H1 (cell line): Measurements from ENCODE around the gene BCKDHB. TPM values are rescaled to one million over a fixed set of nuclear protein-coding genes. Genes with fewer than 3 reads are reported as not detected.

Experiments
- CTCF ChIA-PET: fragments of 300-600 bp; sonication (Branson Sonifier 250); formaldehyde crosslinking; loops from one replicate; lab custom pipeline; 2021; ENCODE audit not compliant: partially characterized antibody; lab: Charles Lee
- POLR2A ChIA-PET: fragments of 300-600 bp; sonication (Branson Sonifier 250); formaldehyde crosslinking; loops from one replicate; lab custom pipeline; 2021; ENCODE audit warnings: inconsistent platforms; ENCODE audit not compliant: partially characterized antibody; lab: Charles Lee
- DNase-seq, 2 experiments: peaks; one replicate each; pipeline versions ENCODE4 v3.0.0 to v3.0.0-alpha.2; 2010 to 2022; ENCODE audit warnings: low spot score in 2 of 2, low read depth in 1 of 2, mixed read lengths in 1 of 2
- FAIRE-seq: peaks from 2 replicates; lab custom pipeline; 2011; peaks lifted over from hg19 to GRCh38; lab: Jason Lieb, UNC
- H2AFZ ChIP-seq: 2 replicates; pipeline ENCODE4 v1.8.1; 2012; ENCODE audit warnings: low read length, inconsistent platforms
- H2AK5ac ChIP-seq: 2 replicates; pipeline ENCODE4 v1.6.1; 2013; ENCODE audit warnings: low read depth, low read length
- H2BK120ac ChIP-seq: replicated peaks from 2 replicates; pipeline ENCODE3; 2013; ENCODE audit warnings: low read depth, low read length, inconsistent platforms
- H2BK12ac ChIP-seq: 2 replicates; pipeline ENCODE4 v1.6.1; 2013; ENCODE audit warnings: low read depth, low read length
- H2BK15ac ChIP-seq: 2 replicates; pipeline ENCODE4 v1.6.1; 2013; ENCODE audit warnings: low read length
- H2BK20ac ChIP-seq: 2 replicates; pipeline ENCODE4 v1.6.1; 2013; ENCODE audit warnings: low read length
- H2BK5ac ChIP-seq: 2 replicates; pipeline ENCODE4 v1.6.1; 2013; ENCODE audit warnings: low read depth, low read length
- H3K14ac ChIP-seq: 2 replicates; pipeline ENCODE4 v1.6.1; 2013; ENCODE audit warnings: inconsistent platforms; ENCODE audit not compliant: insufficient read length
- H3K18ac ChIP-seq: 2 replicates; pipeline ENCODE4 v1.6.1; 2013; ENCODE audit warnings: low read length; ENCODE audit errors: extremely low read depth
- H3K23ac ChIP-seq: 2 replicates; pipeline ENCODE4 v1.6.1; 2013; ENCODE audit warnings: inconsistent platforms; ENCODE audit not compliant: insufficient read length
- H3K23me2 ChIP-seq: 2 replicates; pipeline ENCODE4 v1.6.1; 2013; ENCODE audit warnings: low read depth, low read length
- H3K27ac ChIP-seq: 2 replicates; pipeline ENCODE4 v1.6.1; 2011; ENCODE audit warnings: low read depth, low read length, inconsistent platforms
- H3K27me3 ChIP-seq, 4 experiments: replicated peaks in 1 of 4; 1 replicate in 1 of 4; 2 replicates in 3 of 4; pipeline versions ENCODE4 v1.6.1 to v1.8.1; 2011 to 2013; ENCODE audit warnings: low read length in 3 of 4, mild to moderate bottlenecking in 3 of 4, inconsistent platforms in 2 of 4, mixed read lengths in 2 of 4, moderate library complexity in 1 of 4; ENCODE audit not compliant: control insufficient read depth in 3 of 4, insufficient read depth in 3 of 4; ENCODE audit errors: extremely low read depth in 1 of 4
- H3K36me3 ChIP-seq, 4 experiments: 2 replicates each; pipeline versions ENCODE4 v1.6.1 to v1.8.1; 2011 to 2013; ENCODE audit warnings: mild to moderate bottlenecking in 4 of 4, low read length in 3 of 4, moderate library complexity in 2 of 4, control low read depth in 1 of 4, inconsistent platforms in 1 of 4; ENCODE audit not compliant: insufficient read depth in 4 of 4, control insufficient read depth in 2 of 4
- H3K4ac ChIP-seq: replicated peaks from 2 replicates; pipeline ENCODE3; 2013; ENCODE audit warnings: low read length, low read depth, mixed read lengths, inconsistent platforms; ENCODE audit not compliant: insufficient read length
- H3K4me1 ChIP-seq, 4 experiments: replicated peaks in 1 of 4; 1 replicate in 1 of 4; 2 replicates in 3 of 4; pipeline versions ENCODE4 v1.6.1 to v1.8.1; 2011 to 2013; ENCODE audit warnings: low read length in 3 of 4, inconsistent platforms in 2 of 4, mixed read lengths in 1 of 4; ENCODE audit not compliant: insufficient read depth in 4 of 4, control insufficient read depth in 3 of 4
- H3K4me2 ChIP-seq, 2 experiments: 2 replicates each; pipeline versions ENCODE4 v1.6.1 to v1.8.1; 2011 to 2013; ENCODE audit warnings: low read depth in 2 of 2, low read length in 2 of 2, control low read depth in 1 of 2, inconsistent platforms in 1 of 2, mild to moderate bottlenecking in 1 of 2; ENCODE audit not compliant: insufficient read depth in 1 of 2
- H3K4me3 ChIP-seq, 4 experiments: fragments of 200-600, 300-600 bp in 1 of 4; sonication (generic), shearing (Covaris generic), sonication (Bioruptor Twin) in 1 of 4; 2 replicates each; pipeline versions ENCODE4 v1.5.1 to v1.8.1; 2011 to 2016; ENCODE audit warnings: low read length in 4 of 4, low read depth in 3 of 4, control low read depth in 2 of 4, inconsistent platforms in 2 of 4, mild to moderate bottlenecking in 2 of 4, mixed read lengths in 1 of 4, moderate library complexity in 1 of 4; ENCODE audit not compliant: insufficient read depth in 2 of 4; ENCODE audit errors: extremely low read depth in 1 of 4
- H3K56ac ChIP-seq: replicated peaks from 2 replicates; pipeline ENCODE3; 2013; ENCODE audit warnings: low read depth, mild to moderate bottlenecking, mixed read lengths, low read length, inconsistent platforms; ENCODE audit not compliant: insufficient read length
- H3K79me1 ChIP-seq: 2 replicates; pipeline ENCODE4 v1.6.1; 2013; ENCODE audit warnings: low read depth, low read length, control low read depth
- H3K79me2 ChIP-seq, 2 experiments: 2 replicates each; pipeline versions ENCODE4 v1.6.1 to v1.8.1; 2012 to 2013; ENCODE audit warnings: low read length in 2 of 2, mild to moderate bottlenecking in 2 of 2, inconsistent platforms in 1 of 2; ENCODE audit not compliant: insufficient read depth in 2 of 2, control insufficient read depth in 1 of 2
- H3K9ac ChIP-seq, 4 experiments: replicated peaks in 1 of 4; 1 replicate in 1 of 4; 2 replicates in 3 of 4; pipeline versions ENCODE4 v1.6.1 to v1.8.1; 2011 to 2013; ENCODE audit warnings: low read depth in 3 of 4, low read length in 3 of 4, control low read depth in 2 of 4, mild to moderate bottlenecking in 2 of 4, moderate library complexity in 2 of 4, inconsistent platforms in 1 of 4; ENCODE audit errors: extremely low read depth in 1 of 4
- H3K9me3 ChIP-seq, 2 experiments: 2 replicates each; pipeline versions ENCODE4 v1.6.1 to v1.8.1; 2012 to 2013; ENCODE audit warnings: mild to moderate bottlenecking in 2 of 2, moderate library complexity in 2 of 2, control low read depth in 1 of 2, inconsistent platforms in 1 of 2, low read depth in 1 of 2, low read length in 1 of 2, mixed read lengths in 1 of 2; ENCODE audit not compliant: insufficient read depth in 2 of 2
- H4K20me1 ChIP-seq, 2 experiments: replicated peaks in 1 of 2; 2 replicates each; pipeline versions ENCODE3 to v1.8.1; 2011 to 2013; ENCODE audit warnings: inconsistent platforms in 2 of 2, low read length in 2 of 2, mild to moderate bottlenecking in 1 of 2; ENCODE audit not compliant: insufficient read depth in 2 of 2, control insufficient read depth in 1 of 2
- H4K5ac ChIP-seq: 2 replicates; pipeline ENCODE4 v1.6.1; 2013; ENCODE audit warnings: low read length, low read depth, mixed read lengths, inconsistent platforms; ENCODE audit not compliant: insufficient read length
- H4K8ac ChIP-seq: 2 replicates; pipeline ENCODE4 v1.8.0; 2013; ENCODE audit warnings: mild to moderate bottlenecking, moderate library complexity, low read length, inconsistent platforms; ENCODE audit not compliant: insufficient read depth; ENCODE audit errors: extremely low read depth
- H4K91ac ChIP-seq: replicated peaks from 2 replicates; pipeline ENCODE3; 2013; ENCODE audit warnings: low read length, mixed read lengths, inconsistent platforms; ENCODE audit not compliant: insufficient read length
- BACH1 ChIP-seq: IDR thresholded peaks from 2 replicates; pipeline ENCODE4 v1.6.1; 2012; ENCODE audit warnings: low read length, improper control_type of control experiment
- CBX8 ChIP-seq: fragments of 300-800, 300-1000 bp; sonication (generic); IDR thresholded peaks from 2 replicates; pipeline ENCODE4 v1.7.1; 2016; ENCODE audit warnings: low read depth, low read length, borderline replicate concordance
- CREB1 ChIP-seq: IDR thresholded peaks from 2 replicates; pipeline ENCODE4 v1.6.1; 2012; ENCODE audit warnings: inconsistent platforms
- CTBP2 ChIP-seq: IDR thresholded peaks from 2 replicates; pipeline ENCODE4 v1.7.0; 2011; ENCODE audit warnings: borderline replicate concordance, mild to moderate bottlenecking, moderate library complexity, mixed read lengths, low read length; ENCODE audit not compliant: insufficient read depth, insufficient read length
- GTF2F1 ChIP-seq: IDR thresholded peaks from 2 replicates; pipeline ENCODE4 v1.6.1; 2012; ENCODE audit warnings: low read depth, low read length, improper control_type of control experiment, borderline replicate concordance
- RNF2 ChIP-seq: fragments of 200-900, 300-1000 bp; sonication (generic); IDR thresholded peaks from 2 replicates; pipeline ENCODE4 v1.7.1; 2016; ENCODE audit warnings: borderline replicate concordance, low read depth, mild to moderate bottlenecking, antibody characterized with exemption, low read length; ENCODE audit not compliant: poor library complexity, severe bottlenecking; ENCODE audit errors: missing control alignments
- RXRA ChIP-seq: IDR thresholded peaks from 2 replicates; pipeline ENCODE4 v1.6.1; 2011; ENCODE audit warnings: low read depth, mild to moderate bottlenecking, low read length, moderate library complexity; ENCODE audit not compliant: insufficient read depth
- SAP30 ChIP-seq: fragments of 300-600 bp; sonication (generic); IDR thresholded peaks from 2 replicates; pipeline ENCODE4 v1.7.1; 2012; ENCODE audit warnings: low read length, moderate library complexity, mild to moderate bottlenecking, inconsistent platforms; ENCODE audit not compliant: insufficient read depth, insufficient replicate concordance
- SIX5 ChIP-seq: IDR thresholded peaks from 2 replicates; pipeline ENCODE4 v1.6.1; 2011; ENCODE audit warnings: mild to moderate bottlenecking, low read depth, low read length
- SUZ12 ChIP-seq: fragments of 200-600 bp; sonication (generic); IDR thresholded peaks from 2 replicates; pipeline ENCODE4 v1.6.1; 2012; ENCODE audit warnings: mild to moderate bottlenecking, inconsistent platforms, low read length, moderate library complexity, mixed read lengths
- TAF1 ChIP-seq: IDR thresholded peaks from 2 replicates; pipeline ENCODE4 v1.6.1; 2011; ENCODE audit warnings: mild to moderate bottlenecking, low read depth, low read length
- TAF7 ChIP-seq: optimal IDR thresholded peaks from 2 replicates; pipeline ENCODE3; 2011; ENCODE audit warnings: low read depth, mild to moderate bottlenecking, inconsistent platforms, low read length, moderate library complexity, borderline replicate concordance
- TCF12 ChIP-seq: IDR thresholded peaks from 2 replicates; pipeline ENCODE4 v1.6.1; 2011; ENCODE audit warnings: low read depth, mild to moderate bottlenecking, low read length
- TEAD4 ChIP-seq: IDR thresholded peaks from 2 replicates; pipeline ENCODE4 v1.6.1; 2012; ENCODE audit warnings: low read depth, low read length, inconsistent platforms, mixed read lengths
- YY1 ChIP-seq: IDR thresholded peaks from 2 replicates; pipeline ENCODE4 v1.6.1; 2011; ENCODE audit warnings: low read depth, mild to moderate bottlenecking, low read length
- polyA plus RNA-seq, 7 experiments: library from polyadenylated mRNA; depleted of rRNA in 3 of 7; stranded (reverse) in 5 of 7; unstranded in 2 of 7; fragments of >200 nt in 5 of 7; fragments of 200-250 nt in 2 of 7; gene quantifications; 1 replicate in 5 of 7; 2 replicates in 1 of 7; 4 replicates in 1 of 7; pipeline versions ENCODE4 v1.2.1 to v1.2.3, GENCODE V29; 2011 to 2013; ENCODE audit warnings: missing spikeins in 2 of 7, mixed read lengths in 2 of 7
- total RNA-seq: library from RNA; stranded (reverse); fragmentation: NEBNext Ultra II Directional; extraction: Animal tissue kit (Norgen Biotek cat#: 25700); gene quantifications from 2 replicates; pipeline ENCODE4 v1.2.1, GENCODE V29; 2021
- TF ChIP-seq, protein P1 (sequence below): IDR thresholded peaks from 2 replicates; pipeline ENCODE4 v1.6.1; 2012; ENCODE audit warnings: inconsistent platforms

The BCKDHB gene
- total and polyA plus RNA-seq, 2 of the 8 experiments (the other 6 are each of a cell fraction or from before 2014, with no cell fraction given) = 22.1 to 30.8 TPM

DNA sequence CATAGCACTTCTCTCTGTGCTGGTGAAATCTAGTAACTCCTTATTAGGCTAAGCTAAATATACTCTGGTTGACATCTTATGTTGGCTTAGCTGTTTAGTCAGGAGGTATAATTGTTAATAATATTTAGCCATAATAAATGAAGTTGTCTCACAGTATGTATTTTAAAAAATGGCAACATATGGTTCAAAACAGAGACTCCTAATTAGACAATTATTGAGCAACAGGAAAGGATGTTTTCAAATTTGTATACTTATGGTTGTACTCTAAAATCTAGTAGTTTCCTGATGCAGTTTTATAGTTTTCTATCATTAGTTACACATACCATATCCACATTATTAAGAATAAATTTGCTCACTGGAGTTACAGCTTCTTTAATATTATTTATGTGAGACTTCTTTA lies 150.2 kb downstream of the BCKDHB start:
- Histone ChIP-seq H2BK12ac (no peak overlapping the region), H3K4ac (no peak overlapping the region), H3K9me3 (no peaks in the 10 kb centered on the region), H3K14ac (no peak overlapping the region), H3K27me3 (no peaks in the 10 kb centered on the region), H4K91ac (no peak overlapping the region), H3K4me3 (no peak overlapping the region), H3K9ac (no peak overlapping the region), H3K18ac (no peak overlapping the region), H3K4me1 (no peaks in the 10 kb centered on the region), H2BK15ac (no peak overlapping the region), H3K27ac (no peak overlapping the region), H3K79me2 (no peaks in the 10 kb centered on the region), H4K5ac (no peak overlapping the region), H3K4me2 (no peak overlapping the region), H2AK5ac (no peak overlapping the region), H2BK5ac (no peak overlapping the region), H3K23me2 (no peaks in the 10 kb centered on the region), H4K8ac (no peak overlapping the region), H4K20me1 (no peaks in the 10 kb centered on the region), H2BK120ac (no peak overlapping the region), H2BK20ac (no peak overlapping the region), H3K56ac (no peak overlapping the region), H3K23ac (no peak overlapping the region), H2AFZ (no peak overlapping the region), H3K36me3 (no peaks in the 10 kb centered on the region), H3K79me1 (no peaks in the 10 kb centered on the region)
- ChIA-PET POLR2A (no interaction called here), CTCF (no interaction called here)
- no peak for FAIRE-seq
- no peak for DNase-seq
- no peak for TF ChIP-seq SUZ12
- no peak for TF ChIP-seq TEAD4
- TF ChIP-seq, protein P1, sequence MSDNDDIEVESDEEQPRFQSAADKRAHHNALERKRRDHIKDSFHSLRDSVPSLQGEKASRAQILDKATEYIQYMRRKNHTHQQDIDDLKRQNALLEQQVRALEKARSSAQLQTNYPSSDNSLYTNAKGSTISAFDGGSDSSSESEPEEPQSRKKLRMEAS = no peak
- TF ChIP-seq CTBP2 = no peak
- TF ChIP-seq CBX8 = no peak
- TF ChIP-seq CREB1 = no peak
- no peak for TF ChIP-seq TCF12
- no peak for TF ChIP-seq RNF2
- TF ChIP-seq RXRA = no peak
- TF ChIP-seq YY1 = no peak
- no peak for TF ChIP-seq SAP30
- no peak for TF ChIP-seq TAF7
- TF ChIP-seq GTF2F1 = no peak
- TF ChIP-seq TAF1 = no peak
- no peak for TF ChIP-seq SIX5
- no peak for TF ChIP-seq BACH1
